HPDE6-E6E7 (cell line): ENCODE results near the gene SCAND1.
A peak's percentile ranks its signal among the peaks of the same experiment; 100 is the strongest.
"Not testable (repeated sequence)": the region's sequence is repeated elsewhere in the genome, so short reads cannot be mapped to it uniquely, and the experiment has no call there.

ENCODE experiments used
- DNase-seq: peaks from one replicate; pipeline ENCODE4 v3.0.0; 2011; ENCODE audit warnings: missing footprints; ENCODE audit errors: extremely low spot score

The SCAND1 gene

GRCh38 chr20:35959291-35959690 is 5.0 kb upstream of the SCAND1 start:
- DNase-seq: not testable (repeated sequence)

- no peak for DNase-seq
These were observed 2.3 kb upstream of the SCAND1 start for GRCh38 chr20:35956616-35957015.

- DNase-seq: no peak
These were observed 577 bp upstream of the SCAND1 start for GRCh38 chr20:35954907-35955251.

- DNase-seq: peak; percentile 61
These were observed 709 bp downstream of the SCAND1 start for GRCh38 chr20:35953387-35954199.

GRCh38 chr20:35952480-35953386 is 1.6 kb downstream of the SCAND1 start:
- no peak for DNase-seq

- DNase-seq: not testable (repeated sequence)
These were observed 2.2 kb downstream of the SCAND1 start for GRCh38 chr20:35952080-35952479.

GRCh38 chr20:35950093-35950492 is 4.2 kb downstream of the SCAND1 start:
- no peak for DNase-seq

- no peak for DNase-seq
These were observed 6.4 kb downstream of the SCAND1 start for GRCh38 chr20:35947907-35948306.

- DNase-seq: peak; percentile 47
These were observed 6.8 kb downstream of the SCAND1 start for GRCh38 chr20:35947489-35947888.

- no peak for DNase-seq
These were observed 12.1 kb downstream of the SCAND1 start for GRCh38 chr20:35942243-35942642.

GRCh38 chr20:35941620-35942019 is 12.7 kb downstream of the SCAND1 start:
- DNase-seq: no peak

GRCh38 chr20:35939264-35939663 is 15.0 kb downstream of the SCAND1 start:
- DNase-seq: no peak

GRCh38 chr20:35934050-35934449 is 20.3 kb downstream of the SCAND1 start:
- no peak for DNase-seq

GRCh38 chr20:35929301-35929700 is 25.0 kb downstream of the SCAND1 start:
- DNase-seq: no peak

GRCh38 chr20:35920523-35920922 is 33.8 kb downstream of the SCAND1 start:
- DNase-seq: no peak

GRCh38 chr20:35918021-35918420 is 36.3 kb downstream of the SCAND1 start:
- no peak for DNase-seq

GRCh38 chr20:35917077-35917476 is 37.2 kb downstream of the SCAND1 start:
- no peak for DNase-seq

GRCh38 chr20:35912881-35913280 is 41.4 kb downstream of the SCAND1 start:
- no peak for DNase-seq

- no peak for DNase-seq
These were observed 44.0 kb downstream of the SCAND1 start for GRCh38 chr20:35910254-35910653.

GRCh38 chr20:35909796-35910195 is 44.5 kb downstream of the SCAND1 start:
- DNase-seq: no peak

GRCh38 chr20:35909176-35909575 is 45.1 kb downstream of the SCAND1 start:
- DNase-seq: no peak

GRCh38 chr20:35908007-35908406 is 46.3 kb downstream of the SCAND1 start:
- no peak for DNase-seq
